Cardiac atrium fibroblast (primary cell): ENCODE results near the gene NUDT16L1. TPM values are rescaled to one million over a fixed set of nuclear protein-coding genes. Genes with fewer than 3 reads are reported as not detected.

ENCODE experiments used
- total RNA-seq: library from RNA; depleted of rRNA; stranded (reverse); fragments of >200 nt; gene quantifications from 2 replicates; pipeline ENCODE4 v1.2.3, GENCODE V29; 2015

Gene NUDT16L1
- total RNA-seq: 13.6 and 19.1 TPM in 2 replicates

DNA sequence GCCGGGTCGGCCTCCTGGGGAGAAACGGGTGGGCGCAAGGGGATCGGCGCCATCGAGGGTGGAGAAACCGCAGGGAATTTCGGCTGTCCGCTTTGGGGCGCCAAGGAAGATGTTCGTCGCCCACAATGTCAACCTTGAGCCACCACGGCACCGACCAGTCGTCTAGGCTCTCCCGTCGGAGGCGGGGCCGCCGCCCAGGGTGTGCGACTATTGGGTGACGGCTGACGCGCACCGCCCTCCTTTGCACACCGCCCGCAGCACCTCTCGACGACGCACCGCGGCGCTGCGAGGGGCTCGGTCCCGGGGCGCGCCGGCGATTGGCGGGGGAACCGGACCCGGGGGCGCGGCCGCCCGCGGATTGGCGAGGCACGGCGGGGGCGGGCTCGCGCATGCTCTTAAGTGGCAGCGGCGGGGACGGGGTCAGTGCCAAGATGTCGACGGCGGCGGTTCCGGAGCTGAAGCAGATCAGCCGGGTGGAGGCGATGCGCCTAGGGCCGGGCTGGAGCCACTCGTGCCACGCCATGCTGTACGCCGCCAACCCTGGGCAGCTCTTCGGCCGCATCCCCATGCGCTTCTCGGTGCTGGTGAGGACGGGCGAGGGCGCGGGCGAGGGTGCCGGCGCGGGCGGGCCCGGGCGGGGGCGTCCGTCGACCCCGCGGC lies at the start of gene NUDT16L1:
NUDT16L1 (plus strand) TSS at position 267 of the 660 bp plus-strand sequence; CDS start at position 432, 165 bp downstream.

GRCh38 chr16:4734063-4734729 lies 40.8 kb downstream of the NUDT16L1 start, which contains the start of the genes ANKS3 and DNAAF8:
ANKS3 (minus strand) TSS chr16:4734271; CDS start chr16:4730149, 4,122 bp downstream.
DNAAF8 (plus strand) TSS chr16:4734537; CDS start chr16:4736515, 1,978 bp downstream.

Other genes starting within 250 kb of the NUDT16L1 start
- 52.5 and 66.6 TPM in 2 replicates for gene NMRAL1, start 218.9 kb upstream of the NUDT16L1 start, total RNA-seq
- 61.4 and 100 TPM in 2 replicates for gene HMOX2, start 217.2 kb upstream of the NUDT16L1 start, total RNA-seq
- gene CDIP1, start 154.8 kb upstream of the NUDT16L1 start, total RNA-seq: 22.9 and 23.8 TPM in 2 replicates
- not detected in 2 replicates for gene C16orf96, start 137.2 kb upstream of the NUDT16L1 start, total RNA-seq
- 5.7 and 17.0 TPM in 2 replicates for gene UBALD1, start 78.7 kb upstream of the NUDT16L1 start, total RNA-seq
- gene MGRN1, start 68.7 kb upstream of the NUDT16L1 start, total RNA-seq: 21.9 and 23.3 TPM in 2 replicates
- gene ANKS3, start 40.7 kb downstream of the NUDT16L1 start, total RNA-seq: 13.5 and 15.6 TPM in 2 replicates
- 0.97 and 1.1 TPM in 2 replicates for gene DNAAF8, start 41.0 kb downstream of the NUDT16L1 start, total RNA-seq
- 8.4 and 16.8 TPM in 2 replicates for gene ZNF500, start 73.6 kb downstream of the NUDT16L1 start, total RNA-seq
- gene SEPTIN12, start 94.8 kb downstream of the NUDT16L1 start, total RNA-seq: not detected in 2 replicates
- gene SMIM22, start 101.8 kb downstream of the NUDT16L1 start, total RNA-seq: not detected in 2 replicates
- gene ROGDI, start 109.1 kb downstream of the NUDT16L1 start, total RNA-seq: 20.6 and 22.4 TPM in 2 replicates
- 31.4 and 32.6 TPM in 2 replicates for gene GLYR1, start 153.7 kb downstream of the NUDT16L1 start, total RNA-seq
- gene UBN1, start 153.9 kb downstream of the NUDT16L1 start, total RNA-seq: 24.2 and 24.3 TPM in 2 replicates
- 24.6 and 24.9 TPM in 2 replicates for gene PPL, start 243.6 kb downstream of the NUDT16L1 start, total RNA-seq